Measurements from ENCODE around the gene TAOK1.

Gene TAOK1

GRCh38 chr17:29588562-29589411 lies 198.6 kb downstream of the TAOK1 start:
- peak; percentile 14 for ATAC-seq (ENCODE audit: low read depth)
- Mint-ChIP-seq H3K36me3 (no peaks in the 10 kb centered on the region), H3K27ac (peak overlapping the region; percentile 76), H3K4me1 (peaks cover 56% of the 10 kb centered on the region), H3K9me3 (no peaks in the 10 kb centered on the region), H3K4me3 (peak overlapping the region; percentile 89), H3K27me3 (no peaks in the 10 kb centered on the region)
- DNase-seq (ENCODE audit: low spot score in 2 of 2) = peak in 1 of 2 donors; percentile 39

- Mint-ChIP-seq H3K27ac (peak within 1 kb of the TSS; percentile 76), H3K4me3 (peak within 1 kb of the TSS; percentile 91), H3K27me3 (no peaks in the 10 kb centered on the region), H3K36me3 (no peaks in the 10 kb centered on the region), H3K4me1 (peaks cover 48% of the 10 kb centered on the region), H3K9me3 (no peaks in the 10 kb centered on the region)
- ATAC-seq (ENCODE audit: low read depth) = peak; percentile 78
- peak; percentile 73 to 75 for DNase-seq (ENCODE audit: low spot score in 2 of 2)
Measured at GRCh38 chr17:29589524-29590410, 199.6 kb downstream of the TAOK1 start, which contains the start of gene GIT1. GIT1 (minus strand) TSS chr17:29589648; CDS start chr17:29589378, 270 bp downstream.

- Mint-ChIP-seq H3K4me1 (peaks cover 44% of the 10 kb centered on the region), H3K9me3 (no peaks in the 10 kb centered on the region), H3K27ac (no peak overlapping the region), H3K27me3 (no peaks in the 10 kb centered on the region), H3K36me3 (no peaks in the 10 kb centered on the region), H3K4me3 (peak overlapping the region; percentile 91)
- ATAC-seq (ENCODE audit: low read depth) (no peak), DNase-seq (ENCODE audit: low spot score in 2 of 2) (no peak)
Measured at GRCh38 chr17:29590411-29591145, 200.4 kb downstream of the TAOK1 start.

GRCh38 chr17:29591146-29591736 lies 201.1 kb downstream of the TAOK1 start:
- no peaks in the 10 kb centered on the region for H3K9me3 Mint-ChIP-seq
- no peak for DNase-seq (ENCODE audit: low spot score in 2 of 2)
- peak overlapping the region; percentile 91 for H3K4me3 Mint-ChIP-seq
- peaks cover 44% of the 10 kb centered on the region for H3K4me1 Mint-ChIP-seq
- no peaks in the 10 kb centered on the region for H3K27me3 Mint-ChIP-seq
- no peaks in the 10 kb centered on the region for H3K36me3 Mint-ChIP-seq
- ATAC-seq (ENCODE audit: low read depth) = peak; percentile 11
- no peak overlapping the region for H3K27ac Mint-ChIP-seq

- Mint-ChIP-seq H3K4me3 (peak overlapping the region; percentile 91), H3K4me1 (peaks cover 40% of the 10 kb centered on the region), H3K27me3 (no peaks in the 10 kb centered on the region), H3K9me3 (no peaks in the 10 kb centered on the region), H3K27ac (no peak overlapping the region), H3K36me3 (no peaks in the 10 kb centered on the region)
- ATAC-seq (ENCODE audit: low read depth) (peak; percentile 46), DNase-seq (ENCODE audit: low spot score in 2 of 2) (peak; percentile 78 to 91)
Measured at GRCh38 chr17:29591737-29592608, 201.8 kb downstream of the TAOK1 start.

- Mint-ChIP-seq H3K36me3 (no peaks in the 10 kb centered on the region), H3K4me3 (peak within 1 kb of the TSS; percentile 91), H3K9me3 (no peaks in the 10 kb centered on the region), H3K4me1 (peaks cover 35% of the 10 kb centered on the region), H3K27me3 (no peaks in the 10 kb centered on the region), H3K27ac (no peak within 1 kb of the TSS)
- DNase-seq (ENCODE audit: low spot score in 2 of 2) (peak in 1 of 2 donors; percentile 59), ATAC-seq (ENCODE audit: low read depth) (no peak)
Measured at GRCh38 chr17:29592850-29593551, 202.8 kb downstream of the TAOK1 start, which contains the start of gene ANKRD13B. ANKRD13B (plus strand) TSS chr17:29593132; CDS start chr17:29593622, 490 bp downstream.

- Mint-ChIP-seq H3K27ac (no peak overlapping the region), H3K4me1 (peaks cover 28% of the 10 kb centered on the region), H3K27me3 (no peaks in the 10 kb centered on the region), H3K9me3 (no peaks in the 10 kb centered on the region), H3K36me3 (no peaks in the 10 kb centered on the region), H3K4me3 (peak overlapping the region; percentile 82)
- DNase-seq (ENCODE audit: low spot score in 2 of 2) = no peak
- ATAC-seq (ENCODE audit: low read depth) = no peak
Measured at GRCh38 chr17:29593591-29594518, 203.7 kb downstream of the TAOK1 start.

- ATAC-seq (ENCODE audit: low read depth) = no peak
- no peak overlapping the region for H3K27ac Mint-ChIP-seq
- peak overlapping the region; percentile 72 for H3K4me3 Mint-ChIP-seq
Measured at GRCh38 chr17:29594519-29595090, 204.4 kb downstream of the TAOK1 start.

GRCh38 chr17:29595107-29595942 lies 205.2 kb downstream of the TAOK1 start:
- H3K4me3 Mint-ChIP-seq = peak overlapping the region; percentile 72
- H3K4me1 Mint-ChIP-seq = peaks cover 22% of the 10 kb centered on the region
- H3K36me3 Mint-ChIP-seq = no peaks in the 10 kb centered on the region
- DNase-seq (ENCODE audit: low spot score in 2 of 2) = no peak
- no peaks in the 10 kb centered on the region for H3K27me3 Mint-ChIP-seq
- ATAC-seq (ENCODE audit: low read depth) = no peak
- H3K27ac Mint-ChIP-seq = no peak overlapping the region
- no peaks in the 10 kb centered on the region for H3K9me3 Mint-ChIP-seq

More at GRCh38 chr17:29594519-29595090, 204.4 kb downstream of the TAOK1 start:
- Mint-ChIP-seq H3K9me3 (no peaks in the 10 kb centered on the region), H3K4me1 (peaks cover 28% of the 10 kb centered on the region), H3K36me3 (no peaks in the 10 kb centered on the region), H3K27me3 (no peaks in the 10 kb centered on the region)
- no peak for DNase-seq (ENCODE audit: low spot score in 2 of 2)

- no peaks in the 10 kb centered on the region for H3K27me3 Mint-ChIP-seq
- no peak overlapping the region for H3K27ac Mint-ChIP-seq
- H3K9me3 Mint-ChIP-seq = no peaks in the 10 kb centered on the region
- no peaks in the 10 kb centered on the region for H3K36me3 Mint-ChIP-seq
- peaks cover 15% of the 10 kb centered on the region for H3K4me1 Mint-ChIP-seq
- DNase-seq (ENCODE audit: low spot score in 2 of 2) = no peak
- no peak overlapping the region for H3K4me3 Mint-ChIP-seq
- ATAC-seq (ENCODE audit: low read depth) = no peak
Measured at GRCh38 chr17:29595943-29596774, 206.0 kb downstream of the TAOK1 start.

Data from memory B cell (primary cell).